ENCODE data around the gene NPSR1.
"Not testable (repeated sequence)": the region's sequence is repeated elsewhere in the genome, so short reads cannot be mapped to it uniquely, and the experiment has no call there.

NPSR1 gene

DNA sequence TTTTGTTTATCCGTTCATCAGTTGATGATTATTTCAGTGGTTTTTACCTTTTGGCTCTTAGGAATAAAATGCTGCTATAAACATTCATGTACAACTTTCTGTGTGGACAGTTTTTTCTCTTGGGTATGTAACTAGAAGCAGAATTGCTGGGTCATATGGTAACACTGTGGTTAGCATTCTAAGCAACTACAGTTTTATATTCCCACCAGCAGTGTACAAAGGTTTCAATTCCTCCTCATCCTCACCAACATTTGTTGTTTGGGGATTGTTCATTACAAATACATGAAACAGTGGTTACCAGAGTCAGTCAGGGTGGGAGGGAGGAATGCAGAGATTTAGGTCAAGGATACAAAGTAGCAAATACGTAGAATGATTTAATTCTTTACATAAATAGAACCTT lies 97.0 kb downstream of the NPSR1 start:
- intact Hi-C loops (cut with DNase I): loop anchor here (10.0 kb wide), 1 partner anchor 280 kb away; the partner anchor contains the start of gene DPY19L1
- no peak for DNase-seq

DNA sequence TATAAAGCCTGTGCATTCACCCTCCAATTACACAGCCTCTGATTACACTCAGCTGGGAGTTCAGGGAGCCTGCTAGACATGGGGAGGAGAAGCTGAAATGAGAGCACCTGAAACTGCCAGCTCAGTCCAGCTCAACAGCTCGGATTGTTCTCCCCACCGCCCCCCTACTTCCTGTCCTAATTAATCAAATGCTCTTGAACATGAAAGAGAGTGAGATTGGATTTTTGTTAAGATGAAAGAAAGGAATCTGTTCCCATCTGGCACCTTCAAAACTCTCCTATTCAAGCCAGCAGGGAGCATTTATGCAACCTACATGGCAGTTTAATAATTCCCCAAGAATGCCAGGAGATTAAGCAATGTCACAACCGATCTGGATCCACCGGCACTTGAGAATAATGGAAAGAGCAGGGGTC lies 98.0 kb downstream of the NPSR1 start:
- DNase-seq: no peak
- intact Hi-C loops (cut with DNase I): loop anchor here (10.0 kb wide), 1 partner anchor 279 kb away; the partner anchor contains the start of gene DPY19L1

DNA sequence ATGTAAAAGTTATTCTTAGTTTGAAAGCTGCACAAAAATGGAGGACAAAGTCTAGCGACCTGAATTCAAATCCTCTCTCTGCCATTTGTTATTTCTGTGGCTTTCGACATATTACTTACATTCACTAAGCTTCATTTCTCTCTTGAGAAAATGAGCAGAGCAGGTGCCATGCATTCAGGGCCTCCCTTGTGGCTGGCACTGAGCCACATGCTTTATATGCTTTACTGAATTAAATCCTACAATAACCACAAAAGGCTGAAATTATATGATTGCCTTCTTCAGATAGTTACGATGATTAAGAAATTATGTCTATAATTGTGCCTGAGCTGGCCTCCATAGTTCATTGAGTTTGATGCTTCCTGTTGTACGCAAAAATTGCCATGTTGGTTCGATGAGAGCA lies 98.7 kb downstream of the NPSR1 start:
- intact Hi-C loops (cut with DNase I): loop anchor here (10.0 kb wide), 1 partner anchor 278 kb away; the partner anchor contains the start of gene DPY19L1
- no peak for DNase-seq

DNA sequence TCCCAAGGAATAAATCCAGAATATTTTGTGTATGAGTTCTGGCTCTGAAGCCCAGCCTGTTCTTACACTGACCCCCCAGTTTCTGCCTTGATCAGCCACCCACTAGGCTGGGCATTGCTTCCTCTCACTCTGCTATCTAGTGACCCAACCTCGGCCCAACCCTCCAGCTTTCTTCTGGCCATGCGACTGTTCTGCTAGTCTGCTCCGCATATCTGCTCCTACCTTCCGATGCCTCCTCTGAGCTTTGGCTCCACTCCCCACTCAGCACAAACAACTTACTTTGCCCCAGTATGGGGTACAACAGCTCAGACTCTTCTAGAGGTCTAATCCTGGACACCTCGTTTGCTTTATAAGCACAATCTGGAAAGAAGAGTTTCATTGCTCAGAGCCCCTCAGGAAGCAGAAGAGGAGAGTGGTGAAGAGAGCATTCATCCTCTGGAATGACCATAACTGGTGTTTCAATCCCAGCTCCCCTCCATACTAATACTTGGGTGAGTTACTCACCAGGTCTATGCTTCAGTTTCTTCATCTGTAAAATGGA lies 99.6 kb downstream of the NPSR1 start:
- DNase-seq: no peak
- intact Hi-C loops (cut with DNase I): loop anchor here (10.0 kb wide), 1 partner anchor 277 kb away; the partner anchor contains the start of gene DPY19L1

DNA sequence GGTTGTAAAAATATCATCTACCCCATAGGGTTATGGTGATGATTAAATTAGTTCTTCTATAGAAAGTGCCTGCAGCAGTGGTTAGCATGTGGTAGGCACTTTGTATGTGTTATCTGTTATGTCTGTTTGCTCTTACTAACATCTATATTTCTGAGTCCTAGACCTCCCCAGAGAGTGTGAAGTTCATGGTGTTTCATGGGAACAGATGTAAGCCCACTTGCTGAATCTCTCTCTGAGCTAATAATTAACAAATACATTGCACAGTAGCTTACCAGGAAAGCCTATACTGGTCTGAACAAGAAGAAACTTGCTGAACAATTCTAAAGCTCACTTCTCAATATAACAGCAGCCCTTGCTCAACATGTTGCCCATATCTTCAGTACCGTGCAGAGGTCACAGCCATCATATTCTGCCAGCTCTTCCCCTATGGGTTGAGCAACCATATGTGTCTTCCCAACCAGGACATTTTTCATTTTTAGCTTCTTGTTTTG lies 100.1 kb downstream of the NPSR1 start:
- DNase-seq: no peak
- intact Hi-C loops (cut with DNase I): loop anchor here (10.0 kb wide), 1 partner anchor 277 kb away; the partner anchor contains the start of gene DPY19L1

DNA sequence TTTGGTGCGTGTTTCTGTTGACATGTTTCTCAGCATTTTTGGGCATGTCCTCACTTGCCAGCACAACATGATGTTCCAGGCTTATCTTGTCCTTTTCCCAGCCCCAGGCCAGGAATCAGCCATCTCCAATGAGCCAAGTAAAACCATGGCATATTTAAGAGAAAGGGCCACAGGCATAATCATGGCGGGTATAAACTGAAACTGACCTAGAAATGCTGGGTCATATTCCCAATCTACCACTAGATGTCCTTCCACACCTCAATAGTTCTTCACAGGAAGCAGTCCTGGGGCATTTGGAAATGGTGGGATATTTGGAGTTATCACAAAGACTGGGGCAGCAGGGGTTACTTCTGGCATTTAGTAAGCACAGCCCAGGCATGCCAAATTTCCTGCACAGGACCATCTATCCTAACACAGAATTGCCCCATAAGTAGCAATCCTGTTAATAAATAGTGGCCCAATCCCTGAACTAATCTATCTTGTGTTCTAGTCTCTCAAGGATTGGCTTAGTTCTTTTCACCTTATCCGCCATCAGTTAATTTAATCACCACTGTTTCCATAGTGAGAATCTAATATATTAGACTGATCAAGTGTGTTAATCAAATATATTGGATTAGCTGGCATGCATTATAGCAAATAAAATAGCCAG lies 101.6 kb downstream of the NPSR1 start:
- intact Hi-C loops (cut with DNase I): loop anchor here (1.0 to 10.0 kb wide), 2 partner anchors 169 to 275 kb away; partner anchors contain the start of gene DPY19L1
- DNase-seq: no peak

DNA sequence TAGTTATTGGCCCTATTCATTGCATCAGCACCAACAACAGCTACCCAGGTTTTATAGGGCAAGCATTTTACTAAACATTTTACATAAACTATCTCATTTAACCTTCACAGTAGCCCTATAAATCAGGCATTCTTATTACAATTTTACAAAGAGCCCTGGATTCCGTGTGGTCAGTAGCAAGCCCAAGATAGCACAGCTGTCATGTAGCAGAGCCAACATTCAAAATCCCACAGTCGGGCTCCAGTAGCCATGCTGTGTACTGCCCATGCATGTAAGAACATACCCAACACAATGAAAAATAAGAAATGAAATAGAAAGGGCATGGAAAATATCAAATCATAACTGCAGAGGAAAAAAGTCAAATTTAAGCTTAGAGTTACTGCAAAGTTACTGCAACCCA lies 102.3 kb downstream of the NPSR1 start:
- no peak for DNase-seq
- intact Hi-C loops (cut with DNase I): no loop called here

DNA sequence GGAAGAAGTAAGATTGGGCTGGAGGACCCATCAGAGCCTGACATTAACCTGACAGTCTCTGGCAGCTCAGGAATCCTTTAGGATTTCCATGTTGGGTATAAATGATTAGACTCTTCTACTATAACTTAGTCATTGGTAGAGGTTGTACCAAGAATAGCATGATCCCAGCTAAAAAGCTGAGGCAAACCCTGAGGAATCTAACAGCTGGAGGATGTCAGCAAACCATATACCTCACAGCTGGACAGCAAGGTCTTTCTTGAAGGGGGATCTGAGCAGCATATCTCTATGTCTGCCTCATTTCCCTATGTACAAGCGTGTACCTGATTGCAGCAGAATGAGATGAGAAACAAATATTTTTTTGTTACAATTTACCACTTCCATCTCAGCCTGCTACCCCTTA lies 103.2 kb downstream of the NPSR1 start:
- intact Hi-C loops (cut with DNase I): no loop called here
- no peak for DNase-seq

DNA sequence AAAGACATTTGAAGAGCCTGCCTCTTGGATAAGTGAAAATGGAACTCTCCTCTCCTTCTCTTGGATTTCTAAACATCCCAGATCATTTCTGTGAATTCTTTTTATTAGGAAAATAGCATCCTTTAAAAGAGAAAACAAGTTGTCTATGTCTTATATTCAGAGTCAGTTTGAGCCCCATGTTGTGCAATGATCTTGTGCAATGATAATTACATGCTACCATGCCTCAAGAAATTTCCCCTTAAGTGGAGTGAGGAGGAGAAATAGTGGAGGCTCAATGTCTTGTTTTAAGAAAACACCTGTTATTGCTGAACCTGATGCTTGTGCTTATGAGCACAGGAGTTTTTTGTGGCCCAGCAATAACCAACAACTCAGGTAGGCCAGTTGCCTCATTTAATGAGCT lies 103.6 kb downstream of the NPSR1 start:
- no peak for DNase-seq
- intact Hi-C loops (cut with DNase I): no loop called here

DNA sequence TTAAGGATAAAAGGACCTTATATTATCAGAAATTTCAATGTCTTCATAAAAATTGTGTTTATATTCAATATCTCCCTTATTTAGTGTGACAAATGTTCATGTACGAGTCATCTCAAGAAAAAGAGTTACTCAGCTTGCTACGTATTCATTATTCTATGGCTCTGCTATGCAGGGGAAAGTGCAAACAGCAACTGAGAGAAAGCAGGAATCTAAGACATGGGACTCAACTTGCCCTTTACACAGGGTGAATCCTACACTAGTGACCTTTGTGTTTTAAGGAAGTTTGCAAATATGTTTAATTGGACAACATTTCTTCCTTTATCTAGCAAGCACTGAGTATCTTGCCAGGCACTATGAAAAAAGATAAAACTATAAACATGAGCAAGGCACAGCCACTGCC lies 104.7 kb downstream of the NPSR1 start:
- DNase-seq: no peak
- intact Hi-C loops (cut with DNase I): no loop called here

DNA sequence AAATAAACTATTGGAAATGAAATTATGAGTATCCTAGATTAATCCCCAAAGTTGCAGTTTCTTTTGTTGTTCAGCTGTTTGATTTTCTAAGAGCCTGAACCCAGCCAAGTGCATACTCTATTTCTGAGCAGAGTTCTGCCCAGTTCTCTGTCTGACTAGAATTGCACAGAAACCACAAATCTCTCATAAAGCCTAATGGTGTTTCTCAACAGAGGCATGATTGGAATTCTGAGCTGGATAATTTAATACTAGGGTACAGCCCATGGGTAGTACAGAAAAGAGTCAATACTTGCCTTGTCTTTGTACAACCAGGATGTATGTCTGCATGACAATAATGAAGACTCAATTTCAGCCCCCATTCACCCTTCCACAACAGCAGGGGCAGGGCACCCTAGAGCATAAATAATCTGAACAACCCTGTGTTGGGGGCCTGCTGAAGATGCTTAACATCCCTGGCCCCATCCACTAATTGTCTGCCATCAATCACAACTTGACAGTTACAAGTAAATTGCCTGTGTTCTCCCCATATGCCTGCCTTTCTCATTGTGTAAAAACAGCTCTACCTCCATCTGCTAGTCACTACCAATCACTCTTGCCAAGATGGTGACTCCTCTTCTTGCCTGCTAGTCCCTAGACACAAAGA lies 114.4 kb downstream of the NPSR1 start:
- DNase-seq: no peak
- intact Hi-C loops (cut with DNase I): no loop called here

DNA sequence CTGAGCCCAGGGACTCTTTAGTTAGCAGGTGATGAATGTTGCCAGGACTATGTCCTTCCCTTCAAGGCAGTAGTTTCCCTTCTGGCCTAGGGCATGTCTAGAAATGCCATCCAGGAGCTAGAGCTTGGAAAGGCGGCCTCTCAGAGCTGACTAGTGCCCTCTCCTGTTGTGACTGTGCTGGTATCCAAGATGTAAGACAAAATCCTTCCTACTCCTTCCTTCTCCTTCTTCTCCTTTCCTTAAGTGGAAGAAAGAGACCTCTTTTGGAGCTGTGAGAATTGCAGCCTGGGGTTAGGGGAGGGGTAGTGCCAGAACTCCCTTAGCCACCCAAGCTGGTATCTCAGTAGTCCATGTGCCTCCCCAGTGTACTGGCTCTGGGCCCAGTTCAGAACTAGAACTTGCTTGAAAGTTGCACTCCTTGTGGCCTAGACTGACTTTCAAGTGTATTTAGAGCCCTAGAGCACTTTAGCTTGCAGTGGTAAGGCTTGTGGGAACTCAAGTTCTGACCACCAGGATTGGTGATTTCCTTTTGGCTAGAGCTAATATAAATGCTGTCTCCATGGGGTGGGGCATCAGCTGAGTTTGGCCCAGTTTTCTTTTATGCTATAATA lies 118.8 kb downstream of the NPSR1 start:
- intact Hi-C loops (cut with DNase I): no loop called here

DNA sequence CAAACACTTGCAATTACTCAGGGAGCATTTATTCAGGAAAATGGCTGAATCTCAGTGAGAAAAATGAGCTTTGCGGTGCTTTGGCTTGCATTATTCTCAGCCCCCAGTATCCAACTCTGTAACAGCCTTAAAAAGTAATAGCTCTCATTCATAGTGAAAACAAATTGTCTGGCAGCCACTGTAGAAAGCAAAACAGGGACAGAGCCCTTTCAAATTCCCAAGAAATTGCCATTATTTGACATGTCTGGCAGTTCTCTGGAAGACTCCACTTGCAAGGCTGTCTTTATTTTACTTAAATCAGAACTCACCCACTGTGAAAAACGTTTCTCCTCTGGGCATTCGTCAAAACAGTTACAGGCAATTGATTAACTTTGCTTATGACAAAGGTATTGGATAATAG lies 122.5 kb downstream of the NPSR1 start:
- intact Hi-C loops (cut with DNase I): no loop called here
- no peak for DNase-seq

More for the DNA sequence above, 118.8 kb downstream of the NPSR1 start:
- DNase-seq: no peak

DNA sequence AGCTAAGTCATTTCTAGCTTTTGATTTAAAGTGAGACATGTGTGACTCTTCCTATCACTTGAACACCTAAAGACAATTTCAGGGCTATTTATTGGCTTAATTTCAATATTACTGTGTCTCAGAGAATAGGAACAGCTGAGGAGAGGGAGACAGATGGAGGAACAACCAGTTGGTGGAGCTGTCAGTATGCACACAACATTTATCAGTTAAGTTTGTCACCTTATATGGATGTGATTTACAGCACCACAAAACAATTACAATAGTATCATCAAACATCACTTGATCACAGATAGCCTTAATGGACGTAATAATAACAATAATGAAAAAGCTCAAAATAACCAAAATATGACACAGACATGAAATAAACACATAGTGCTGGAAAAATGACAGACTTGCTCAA lies 129.6 kb downstream of the NPSR1 start:
- intact Hi-C loops (cut with DNase I): no loop called here
- no peak for DNase-seq

DNA sequence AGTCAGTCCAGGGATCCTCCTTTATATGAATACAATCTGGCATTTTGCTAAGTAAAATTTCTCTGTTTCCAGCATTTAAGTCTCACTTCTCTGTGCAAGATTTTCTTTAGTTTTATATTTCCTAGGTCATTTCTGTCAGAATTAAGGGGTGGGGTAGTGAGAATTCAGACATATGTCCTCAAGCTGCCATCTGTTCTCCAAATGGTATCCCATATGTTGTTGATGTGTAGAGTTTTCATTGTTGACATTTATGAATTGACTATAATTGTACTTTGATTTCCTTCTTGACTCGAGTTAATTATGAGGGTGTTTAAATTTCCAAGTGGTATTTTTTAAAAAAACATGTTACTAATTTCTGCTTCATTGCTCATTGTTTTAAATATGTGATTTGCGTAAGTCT lies 148.8 kb downstream of the NPSR1 start:
- DNase-seq: no peak
- intact Hi-C loops (cut with DNase I): no loop called here

DNA sequence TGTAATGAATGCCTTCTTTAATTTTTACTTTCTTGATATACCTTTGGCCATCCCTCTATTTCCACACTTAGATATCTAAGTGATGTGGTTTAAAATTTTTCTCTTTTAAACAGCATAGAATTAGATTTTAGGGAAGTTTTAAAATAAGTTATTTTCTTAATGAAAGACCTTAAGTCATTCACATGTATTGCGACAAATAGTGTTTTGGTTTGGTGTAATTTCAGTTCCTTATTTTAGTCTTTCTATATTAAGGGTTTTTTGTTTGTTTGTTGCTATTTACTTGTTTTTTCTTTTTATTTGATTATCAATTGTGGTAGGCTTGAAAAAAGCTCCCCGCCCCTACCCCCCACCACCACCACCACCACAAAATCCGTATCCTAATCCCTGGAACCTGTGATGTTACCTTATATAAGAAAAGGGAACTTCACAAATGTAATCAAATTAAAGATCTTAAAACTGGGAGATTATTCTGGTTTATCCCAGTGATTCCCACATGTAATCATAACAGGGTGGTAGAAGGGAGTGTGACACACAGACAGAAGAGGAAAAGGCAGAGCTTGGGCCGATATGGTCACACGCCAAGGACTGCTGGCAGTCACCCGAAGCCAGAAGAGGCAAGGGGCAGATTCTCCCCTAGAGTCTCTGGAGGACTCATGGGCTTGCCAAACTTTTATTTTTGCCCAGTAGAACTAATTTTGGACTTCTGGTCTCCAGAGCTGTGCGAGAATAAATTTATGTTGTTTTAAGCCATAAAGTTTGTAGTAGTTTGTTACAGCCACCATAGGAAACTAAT lies 149.7 kb downstream of the NPSR1 start:
- intact Hi-C loops (cut with DNase I): no loop called here
- no peak for DNase-seq

DNA sequence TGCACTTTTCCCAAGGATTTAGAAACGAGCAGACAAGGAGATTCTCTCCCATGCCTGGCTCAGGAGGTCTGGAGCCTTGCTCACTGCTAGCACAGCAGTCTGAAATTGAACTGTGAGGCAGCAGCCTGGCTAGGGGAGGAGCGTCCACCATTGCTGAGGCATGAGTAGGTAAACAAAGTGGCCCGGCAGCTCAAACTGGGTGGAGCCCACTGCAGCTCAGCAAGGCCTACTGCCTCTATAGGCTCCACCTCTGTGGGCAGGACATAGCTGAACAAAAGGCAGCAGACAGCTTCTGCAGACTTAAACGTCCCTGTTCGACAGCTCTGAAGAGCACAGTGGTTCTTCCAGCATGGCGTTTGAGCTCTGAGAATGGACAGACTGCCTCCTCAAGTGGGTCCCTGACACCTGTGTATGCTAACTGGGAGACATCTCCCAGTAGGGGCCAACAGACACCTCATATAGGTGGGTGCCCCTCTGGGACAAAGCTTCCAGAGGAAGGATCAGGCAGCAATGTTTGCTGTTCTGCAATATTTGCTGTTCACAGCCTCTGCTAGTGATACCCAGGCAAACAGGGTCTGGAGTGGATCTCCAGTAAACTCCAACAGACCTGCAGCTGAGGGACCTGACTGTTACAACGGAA lies 156.3 kb downstream of the NPSR1 start:
- intact Hi-C loops (cut with DNase I); DNase-seq: not testable (repeated sequence)

DNA sequence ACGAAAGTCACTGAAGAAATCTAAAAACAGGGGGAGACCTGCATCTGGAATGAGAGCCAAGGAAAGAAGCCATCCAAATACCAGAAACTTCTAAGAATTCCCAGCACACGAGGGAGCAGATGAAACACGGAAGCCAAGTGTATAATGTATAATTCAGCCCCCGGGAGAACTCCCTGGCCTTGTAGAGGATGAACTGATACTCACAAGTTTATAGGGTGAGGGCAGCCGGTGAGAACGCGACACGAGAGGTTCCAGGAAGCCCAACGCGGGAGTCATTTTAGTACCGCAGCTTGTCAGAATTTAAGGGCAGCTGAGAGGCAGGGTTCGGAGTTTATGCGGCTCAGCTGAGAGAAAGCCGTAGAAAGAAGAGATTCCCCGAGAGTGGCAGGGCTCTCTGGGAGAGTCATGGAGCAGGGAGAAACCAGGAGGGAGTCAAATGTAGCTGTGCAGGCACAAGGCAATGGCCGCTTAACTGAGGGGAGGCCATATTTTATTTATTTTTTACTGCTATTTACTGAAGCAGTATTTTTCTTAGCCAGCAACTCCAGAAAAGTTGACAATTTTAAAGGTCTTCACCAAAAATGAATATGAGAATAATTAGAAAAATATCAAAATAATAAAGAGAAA lies 164.0 kb downstream of the NPSR1 start:
- intact Hi-C loops (cut with DNase I): no loop called here
- DNase-seq: no peak

DNA sequence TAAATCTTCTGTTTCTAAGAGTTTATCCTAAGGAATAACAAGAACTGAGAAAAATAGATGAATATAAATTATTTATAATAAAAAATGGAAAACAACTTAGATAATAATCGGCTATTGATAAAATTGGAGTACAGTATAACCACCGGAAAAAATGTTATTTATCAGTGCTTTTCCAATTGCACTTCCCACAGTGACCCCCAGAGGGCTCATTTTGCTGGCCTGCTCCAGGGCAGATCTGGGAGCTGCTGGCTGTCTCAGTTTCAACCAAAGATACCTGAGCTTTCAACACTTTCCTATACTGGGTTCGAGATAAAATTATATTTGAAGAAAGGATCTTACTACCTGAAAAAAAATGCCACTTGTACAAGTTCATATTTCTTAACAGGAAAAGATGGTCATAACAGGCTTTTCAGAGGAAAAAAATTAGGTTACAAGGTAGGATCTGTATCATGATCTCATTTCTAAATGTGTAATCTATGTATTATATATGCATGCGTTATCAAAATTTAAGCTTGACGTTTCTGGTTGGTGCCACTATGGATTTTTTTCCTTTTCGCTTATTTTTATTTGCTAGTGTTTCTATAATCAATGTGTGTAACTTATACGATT lies 165.7 kb downstream of the NPSR1 start:
- intact Hi-C loops (cut with DNase I): loop anchor here (1.0 kb wide), 1 partner anchor 105 kb away; no protein-coding TSS in a partner anchor
- DNase-seq: peak in 9 of 10 donors; percentile 37 to 90 (median 67)
